ENCODE results near the gene CNTNAP2.

- TF ChIP-seq CTCF (conservative IDR thresholded peaks at IDR 0.05; ENCODE audit: low read length) (no peak), EZH2phosphoT487 (IDR thresholded peaks at IDR 0.05; ENCODE audit: borderline replicate concordance, low read depth, low read length) (no peak)
Observed at GRCh38 chr7:147207988-147208387, 1091.4 kb downstream of the CNTNAP2 start.
